Pulmonary artery endothelial cell (primary cell): ENCODE measurements around the gene FNDC7. TPM values are rescaled to one million over a fixed set of nuclear protein-coding genes. Genes with fewer than 3 reads are reported as not detected.

Experiments
- total RNA-seq: library from RNA; depleted of rRNA; stranded (reverse); fragments of >200 nt; gene quantifications from 2 replicates; pipeline ENCODE4 v1.2.3, GENCODE V29; 2014

The FNDC7 gene
- total RNA-seq, 1 donor from 2014 or later = 0.07 TPM

Other genes starting within 250 kb of the FNDC7 start
- 4.3 TPM in 2 replicates for gene EEIG2, start 152.8 kb upstream of the FNDC7 start, total RNA-seq
- gene HENMT1, start 51.8 kb upstream of the FNDC7 start, total RNA-seq = 1.3 and 3.7 TPM in 2 replicates
- 12.9 and 16.4 TPM in 2 replicates for gene PRPF38B, start 20.6 kb upstream of the FNDC7 start, total RNA-seq
- gene STXBP3, start 33.8 kb downstream of the FNDC7 start, total RNA-seq = 42.1 and 48.1 TPM in 2 replicates
- gene AKNAD1, start 144.2 kb downstream of the FNDC7 start, total RNA-seq = not detected in 2 replicates
- gene GPSM2, start 164.1 kb downstream of the FNDC7 start, total RNA-seq = 15.2 and 27.4 TPM in 2 replicates